Measurements from ENCODE around the gene STX1B. TPM values are rescaled to one million over a fixed set of nuclear protein-coding genes. Genes with fewer than 3 reads are reported as not detected.
A peak's percentile ranks its signal among the peaks of the same experiment; 100 is the strongest.

STX1B gene
- total RNA-seq (under 1 TPM; 0.40 to 0.79 TPM), polyA plus RNA-seq (0.03 TPM)

DNA sequence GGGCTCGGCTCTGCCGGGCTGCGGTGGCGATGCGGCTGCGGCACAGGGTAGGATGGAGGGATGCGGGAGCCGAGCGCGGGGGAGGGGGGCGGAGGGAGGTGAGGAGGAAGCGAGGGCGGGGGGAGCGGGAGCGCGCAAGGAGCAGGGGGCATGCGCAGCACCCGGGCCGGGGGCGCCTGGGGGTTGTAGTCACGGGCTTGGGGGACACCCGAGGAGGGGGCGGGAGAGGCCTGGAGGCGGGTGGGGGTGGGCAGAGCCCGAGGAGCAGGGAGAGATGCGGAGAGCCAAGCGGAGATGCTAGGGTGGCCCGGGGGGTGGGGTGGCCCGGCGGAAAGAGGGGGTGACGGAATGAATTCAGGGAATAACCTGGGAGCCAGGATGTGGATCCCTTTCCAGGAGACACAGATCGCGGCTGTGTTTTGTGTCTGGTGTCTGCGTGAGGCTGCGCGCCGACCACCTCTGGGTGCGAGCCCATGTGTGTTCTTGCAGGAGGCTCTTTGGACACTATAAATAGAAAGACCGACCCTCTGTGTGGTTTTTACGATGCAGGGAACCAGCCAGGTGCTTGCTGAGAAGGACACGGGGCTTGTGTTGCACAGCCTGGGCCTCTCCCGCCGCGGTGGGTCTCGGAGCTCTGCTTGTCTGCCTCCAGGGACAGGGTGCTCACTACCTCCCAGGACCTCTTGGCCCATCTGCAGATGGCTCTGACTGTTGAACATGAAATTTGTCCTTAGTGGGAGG lies at the start of gene STX1B:
Gene STX1B (minus strand): TSS at position 54 of the 741 bp plus-strand sequence. CDS start 242 bp downstream, outside the sequence.
- Mint-ChIP-seq H3K36me3 (no peaks in the 10 kb centered on the region), H3K4me1 (peaks cover 10 to 20% (median 14%) of the 10 kb centered on the region in 3 donors), H3K27ac (peak within 1 kb of the TSS in 4 of 8 donors; percentile 12 to 87 (median 52)), H3K4me3 (peak within 1 kb of the TSS; percentile 69 to 84 (median 72)), H3K9me3 (no peaks in the 10 kb centered on the region), H3K27me3 (peaks cover 32 to 39% of the 10 kb centered on the region in 2 donors)
- H3K27me3 ChIP-seq (ENCODE audit: insufficient read depth, low read length, poor library complexity, severe bottlenecking), result peaks cover 9% of the 10 kb centered on the region
- no peaks in the 10 kb centered on the region for H3K9me3 ChIP-seq (ENCODE audit: low read length)
- H3K4me1 ChIP-seq (ENCODE audit: insufficient read depth, low read length), result peaks cover 6% of the 10 kb centered on the region
- peak; percentile 7 to 67 (median 17) for DNase-seq
- H3K4me3 ChIP-seq (ENCODE audit: low read length), result peak within 1 kb of the TSS; percentile 49
- ChIA-PET CTCF (no interaction called here), POLR2A (no interaction called here)
- H3K36me3 ChIP-seq (ENCODE audit: insufficient read depth, low read length), result no peaks in the 10 kb centered on the region
- no peak within 1 kb of the TSS for H3K27ac ChIP-seq (ENCODE audit: low read depth, low read length)

GRCh38 chr16:31055613-31056012 lies 45.2 kb upstream of the STX1B start:
- Histone ChIP-seq H3K27ac (ENCODE audit: low read depth, low read length) (no peak overlapping the region), H3K4me1 (ENCODE audit: insufficient read depth, low read length) (no peaks in the 10 kb centered on the region), H3K27me3 (ENCODE audit: insufficient read depth, low read length, poor library complexity, severe bottlenecking) (no peaks in the 10 kb centered on the region), H3K9me3 (ENCODE audit: low read length) (no peaks in the 10 kb centered on the region), H3K36me3 (ENCODE audit: insufficient read depth, low read length) (no peaks in the 10 kb centered on the region), H3K4me3 (ENCODE audit: low read length) (no peak overlapping the region)
- DNase-seq, result no peak
- H3K9me3 Mint-ChIP-seq, result no peaks in the 10 kb centered on the region
- H3K4me3 Mint-ChIP-seq, result no peak overlapping the region
- peaks cover 5 to 11% (median 9%) of the 10 kb centered on the region in 3 donors for H3K4me1 Mint-ChIP-seq
- peaks cover 0 to 9% (median 1%) of the 10 kb centered on the region in 3 donors for H3K36me3 Mint-ChIP-seq
- ChIA-PET POLR2A (interaction anchor here (0.7 kb wide), 1 partner anchor 284 kb away, joined by 4 read pairs; no protein-coding TSS in a partner anchor), CTCF (interaction anchor here (0.7 to 1.4 kb wide), 3 partner anchors 10 to 18 kb away, joined by 3 read pairs; partner anchors contain the start of gene ZNF668)
- peaks cover 0 to 3% of the 10 kb centered on the region in 2 donors for H3K27me3 Mint-ChIP-seq
- H3K27ac Mint-ChIP-seq, result peak overlapping the region in 1 of 8 donors; percentile 34

DNA sequence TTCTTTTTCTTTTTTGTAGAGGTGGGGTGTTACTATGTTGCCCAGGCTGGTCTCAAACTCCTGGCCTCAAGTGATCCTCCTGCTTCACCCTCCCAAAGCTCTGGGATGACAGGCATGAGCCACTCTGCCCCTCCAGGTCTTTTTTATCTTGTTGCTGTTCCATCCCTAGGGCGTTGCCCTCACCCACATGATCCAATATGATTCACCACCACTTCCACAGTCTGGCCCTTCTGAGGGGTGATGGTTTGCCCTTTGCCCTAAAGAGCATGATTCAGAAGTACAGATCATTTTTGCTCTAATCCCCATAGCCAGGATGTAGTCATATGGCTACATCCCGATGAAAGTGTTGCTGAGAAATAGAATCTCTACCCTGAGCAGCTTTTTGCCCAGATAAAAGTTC lies 41.7 kb upstream of the STX1B start:
- H3K9me3 ChIP-seq (ENCODE audit: low read length), result no peaks in the 10 kb centered on the region
- H3K4me3 Mint-ChIP-seq, result no peak overlapping the region
- no peaks in the 10 kb centered on the region for H3K36me3 Mint-ChIP-seq
- H3K9me3 Mint-ChIP-seq, result no peaks in the 10 kb centered on the region
- no peak overlapping the region for H3K4me3 ChIP-seq (ENCODE audit: low read length)
- H3K27me3 ChIP-seq (ENCODE audit: insufficient read depth, low read length, poor library complexity, severe bottlenecking), result no peaks in the 10 kb centered on the region
- peak overlapping the region in 2 of 8 donors; percentile 19 to 30 for H3K27ac Mint-ChIP-seq
- peaks cover 0 to 3% (median 1%) of the 10 kb centered on the region in 3 donors for H3K4me1 Mint-ChIP-seq
- H3K27ac ChIP-seq (ENCODE audit: low read depth, low read length), result no peak overlapping the region
- DNase-seq, result no peak
- no peaks in the 10 kb centered on the region for H3K36me3 ChIP-seq (ENCODE audit: insufficient read depth, low read length)
- CTCF ChIA-PET, result no interaction called here
- peaks cover 0 to 3% of the 10 kb centered on the region in 2 donors for H3K27me3 Mint-ChIP-seq
- POLR2A ChIA-PET, result no interaction called here
- no peaks in the 10 kb centered on the region for H3K4me1 ChIP-seq (ENCODE audit: insufficient read depth, low read length)

DNA sequence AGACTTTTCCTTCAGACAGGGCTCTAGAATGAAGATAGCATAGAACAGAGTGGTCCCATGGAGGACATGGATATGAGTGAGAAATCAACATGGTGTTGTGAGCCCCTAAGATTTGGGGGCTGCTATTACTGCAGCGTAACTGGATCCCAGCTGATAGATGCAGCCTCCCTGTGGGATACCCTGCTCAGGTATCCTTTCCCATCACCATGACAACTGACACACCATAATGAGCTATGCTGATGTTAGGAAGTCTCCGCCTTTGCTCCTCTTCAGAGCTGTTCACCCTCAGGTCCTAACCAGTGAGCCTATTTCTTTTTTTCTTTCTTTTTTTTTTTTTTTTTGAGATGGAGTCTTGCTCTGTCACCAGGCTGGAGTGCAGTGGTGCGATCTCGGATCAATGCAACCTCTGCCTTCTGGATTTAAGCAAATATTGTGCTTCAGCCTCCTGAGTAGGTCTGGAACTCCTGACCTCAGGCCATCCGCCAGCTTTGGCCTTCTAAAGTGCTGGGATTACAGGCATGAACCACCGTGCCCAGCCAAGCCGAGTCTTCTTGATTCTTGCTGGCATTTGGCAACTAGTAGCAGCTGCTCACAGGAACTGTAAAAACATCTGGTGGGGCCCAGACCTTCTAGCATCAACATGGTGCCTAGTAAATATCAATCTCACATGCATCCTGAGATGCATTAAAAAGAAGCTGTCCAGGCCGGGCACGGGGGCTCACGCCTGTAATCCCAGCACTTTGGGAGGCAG lies 40.0 kb upstream of the STX1B start:
- no peaks in the 10 kb centered on the region for H3K9me3 Mint-ChIP-seq

GRCh38 chr16:31043898-31044481 lies 33.6 kb upstream of the STX1B start:
- no peaks in the 10 kb centered on the region for H3K9me3 ChIP-seq (ENCODE audit: low read length)
- Mint-ChIP-seq H3K36me3 (peaks cover 3 to 35% (median 5%) of the 10 kb centered on the region in 3 donors), H3K9me3 (no peaks in the 10 kb centered on the region), H3K27me3 (no peaks in the 10 kb centered on the region), H3K4me1 (peaks cover 0 to 2% (median 0%) of the 10 kb centered on the region in 3 donors), H3K4me3 (no peak overlapping the region), H3K27ac (peak overlapping the region in 1 of 8 donors; percentile 41)
- POLR2A ChIA-PET, result no interaction called here
- no peaks in the 10 kb centered on the region for H3K27me3 ChIP-seq (ENCODE audit: insufficient read depth, low read length, poor library complexity, severe bottlenecking)
- no peaks in the 10 kb centered on the region for H3K4me1 ChIP-seq (ENCODE audit: insufficient read depth, low read length)
- H3K27ac ChIP-seq (ENCODE audit: low read depth, low read length), result no peak overlapping the region
- no peak for DNase-seq
- peaks cover 2% of the 10 kb centered on the region for H3K36me3 ChIP-seq (ENCODE audit: insufficient read depth, low read length)
- CTCF ChIA-PET, result no interaction called here
- H3K4me3 ChIP-seq (ENCODE audit: low read length), result no peak overlapping the region

More for the DNA sequence above, 40.0 kb upstream of the STX1B start:
- Mint-ChIP-seq H3K36me3 (no peaks in the 10 kb centered on the region), H3K4me1 (peaks cover 0 to 4% (median 3%) of the 10 kb centered on the region in 3 donors), H3K4me3 (no peak overlapping the region), H3K27me3 (peaks cover 0 to 3% of the 10 kb centered on the region in 2 donors), H3K27ac (no peak overlapping the region)
- POLR2A ChIA-PET, result interaction anchor here (0.6 to 0.7 kb wide), 4 partner anchors 11 to 174 kb away, joined by 3 to 10 read pairs (median 6); no protein-coding TSS in a partner anchor
- H3K9me3 ChIP-seq (ENCODE audit: low read length), result no peaks in the 10 kb centered on the region
- H3K4me3 ChIP-seq (ENCODE audit: low read length), result no peak overlapping the region
- no peaks in the 10 kb centered on the region for H3K4me1 ChIP-seq (ENCODE audit: insufficient read depth, low read length)
- H3K27ac ChIP-seq (ENCODE audit: low read depth, low read length), result no peak overlapping the region
- H3K36me3 ChIP-seq (ENCODE audit: insufficient read depth, low read length), result no peaks in the 10 kb centered on the region
- no peaks in the 10 kb centered on the region for H3K27me3 ChIP-seq (ENCODE audit: insufficient read depth, low read length, poor library complexity, severe bottlenecking)
- DNase-seq, result no peak
- CTCF ChIA-PET, result no interaction called here

GRCh38 chr16:31043352-31043751 lies 32.9 kb upstream of the STX1B start:
- DNase-seq, result no peak
- H3K9me3 ChIP-seq (ENCODE audit: low read length), result no peaks in the 10 kb centered on the region
- H3K27me3 ChIP-seq (ENCODE audit: insufficient read depth, low read length, poor library complexity, severe bottlenecking), result no peaks in the 10 kb centered on the region
- Mint-ChIP-seq H3K27me3 (peaks cover 0 to 1% of the 10 kb centered on the region in 2 donors), H3K4me3 (no peak overlapping the region), H3K36me3 (peaks cover 3 to 41% (median 10%) of the 10 kb centered on the region in 3 donors), H3K4me1 (peaks cover 0 to 2% (median 0%) of the 10 kb centered on the region in 3 donors), H3K27ac (no peak overlapping the region), H3K9me3 (no peaks in the 10 kb centered on the region)
- peaks cover 4% of the 10 kb centered on the region for H3K36me3 ChIP-seq (ENCODE audit: insufficient read depth, low read length)
- POLR2A ChIA-PET, result no interaction called here
- CTCF ChIA-PET, result no interaction called here
- no peak overlapping the region for H3K4me3 ChIP-seq (ENCODE audit: low read length)
- H3K4me1 ChIP-seq (ENCODE audit: insufficient read depth, low read length), result no peaks in the 10 kb centered on the region
- H3K27ac ChIP-seq (ENCODE audit: low read depth, low read length), result no peak overlapping the region

DNA sequence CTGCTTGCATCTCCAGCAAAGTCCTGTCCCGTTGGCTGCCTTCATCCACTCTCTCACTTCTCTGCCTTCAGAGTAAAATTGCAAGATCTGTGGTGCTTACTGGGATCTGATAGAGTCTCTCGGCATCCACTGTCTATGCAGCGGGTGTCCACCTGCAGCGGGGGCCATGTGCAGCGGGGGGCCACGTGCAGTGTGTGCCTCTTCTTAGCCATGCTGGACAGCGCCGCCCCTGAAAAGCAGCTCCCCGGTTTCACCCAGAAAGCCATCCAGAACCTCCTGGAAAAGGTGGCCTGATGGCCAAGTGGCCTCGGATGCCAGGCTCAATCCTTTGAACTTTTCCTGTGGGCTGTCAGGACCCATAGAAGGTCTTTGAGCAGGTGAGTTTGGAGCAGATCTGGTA lies 32.4 kb upstream of the STX1B start:
- Histone ChIP-seq H3K27ac (ENCODE audit: low read depth, low read length) (no peak overlapping the region), H3K27me3 (ENCODE audit: insufficient read depth, low read length, poor library complexity, severe bottlenecking) (no peaks in the 10 kb centered on the region), H3K4me3 (ENCODE audit: low read length) (no peak overlapping the region), H3K9me3 (ENCODE audit: low read length) (no peaks in the 10 kb centered on the region), H3K4me1 (ENCODE audit: insufficient read depth, low read length) (no peaks in the 10 kb centered on the region), H3K36me3 (ENCODE audit: insufficient read depth, low read length) (peaks cover 4% of the 10 kb centered on the region)
- Mint-ChIP-seq H3K9me3 (no peaks in the 10 kb centered on the region), H3K36me3 (peaks cover 3 to 45% (median 10%) of the 10 kb centered on the region in 3 donors), H3K4me1 (peaks cover 0 to 2% (median 0%) of the 10 kb centered on the region in 3 donors), H3K4me3 (no peak overlapping the region), H3K27me3 (peaks cover 0 to 1% of the 10 kb centered on the region in 2 donors), H3K27ac (no peak overlapping the region)
- ChIA-PET CTCF (no interaction called here), POLR2A (no interaction called here)
- no peak for DNase-seq

Data from CD8-positive, alpha-beta memory T cell (primary cell).